ENCODE results near the gene CKAP5.
A peak's percentile ranks its signal among the peaks of the same experiment; 100 is the strongest.

The CKAP5 gene

DNA sequence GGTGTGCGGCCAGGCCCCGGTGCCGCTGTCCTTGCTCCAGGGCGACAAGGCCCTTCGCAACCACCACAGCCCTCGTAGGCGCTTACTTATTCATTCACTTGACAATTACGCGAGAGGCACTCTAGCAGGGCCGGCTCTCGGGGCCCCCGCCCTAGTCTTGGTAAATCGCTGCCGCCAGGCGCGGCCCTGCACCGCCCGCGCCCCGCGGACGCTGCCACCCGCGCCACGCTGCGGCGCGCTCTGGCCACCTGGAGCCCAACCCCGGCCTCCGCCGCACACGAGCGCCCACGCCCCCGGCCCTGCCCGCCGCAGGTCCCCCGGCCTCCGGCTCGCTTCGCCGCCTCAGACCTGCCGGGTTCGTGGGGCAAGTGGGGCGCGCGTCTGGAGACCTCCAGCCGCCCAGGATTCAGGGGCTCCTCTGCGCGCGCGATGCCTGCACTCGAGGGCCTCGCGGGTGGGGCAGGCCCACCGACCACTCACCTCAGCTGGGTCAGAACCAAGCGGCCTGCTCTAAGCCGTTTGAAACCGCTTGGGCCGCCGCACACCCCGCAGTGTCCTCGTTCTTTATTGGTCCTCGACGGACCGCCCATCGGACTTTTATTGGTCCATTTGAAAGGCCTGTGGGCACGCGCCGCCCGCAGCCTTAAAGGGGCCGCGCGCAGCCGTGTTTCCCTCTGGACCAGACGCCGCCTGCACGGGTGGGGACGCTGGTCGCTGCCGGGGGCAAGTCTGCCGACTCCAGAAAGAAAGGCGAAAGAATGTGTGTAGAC is at the start of gene CKAP5:
TSS of gene CKAP5 (minus strand) at position 541 of the 770 bp plus-strand sequence. CDS start 25,049 bp downstream, outside the sequence.
- DNase-seq (ENCODE audit: low read depth in 2 of 2), result peak; percentile 62 to 70

DNA sequence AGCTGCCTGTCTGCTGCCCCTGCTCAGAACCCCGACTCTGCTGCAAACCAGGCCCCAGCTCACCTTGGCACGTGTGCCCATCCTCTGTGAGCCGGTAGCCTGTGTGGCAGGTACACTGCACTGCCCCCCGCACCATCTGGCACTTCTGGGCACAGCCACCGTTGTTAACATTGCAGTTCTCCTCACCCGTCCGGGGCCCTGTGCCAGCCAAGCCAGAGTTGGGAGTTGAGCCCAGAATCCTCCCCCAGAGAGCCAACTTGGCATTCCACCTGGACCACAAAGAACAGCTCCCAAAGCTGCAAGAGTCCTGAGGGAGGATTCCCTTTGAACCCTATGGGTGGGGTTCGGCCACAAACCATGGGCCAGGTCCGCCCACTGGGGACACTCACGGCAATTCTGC is 49.7 kb upstream of the CKAP5 start:
- DNase-seq (ENCODE audit: low read depth in 2 of 2), result no peak

DNA sequence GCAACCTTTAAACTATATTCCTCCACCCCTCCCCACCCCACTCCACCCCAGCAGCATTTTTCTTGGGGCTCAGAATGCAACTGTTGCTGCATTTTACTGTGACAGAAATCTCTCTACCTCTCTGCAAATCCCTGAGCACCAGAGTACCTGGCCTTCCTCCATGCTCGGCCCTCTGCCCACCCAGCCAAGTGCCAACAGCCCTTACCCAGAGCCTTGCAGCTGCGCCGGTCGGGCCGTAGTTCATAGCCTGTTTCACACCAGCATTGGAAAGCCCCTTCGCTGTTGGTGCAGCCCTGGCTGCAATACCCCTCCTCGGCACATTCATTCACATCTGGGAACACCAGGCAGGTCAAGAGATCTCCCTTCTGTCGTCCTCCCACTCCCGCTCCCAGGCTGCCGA is 48.9 kb upstream of the CKAP5 start:
- DNase-seq (ENCODE audit: low read depth in 2 of 2), result no peak

DNA sequence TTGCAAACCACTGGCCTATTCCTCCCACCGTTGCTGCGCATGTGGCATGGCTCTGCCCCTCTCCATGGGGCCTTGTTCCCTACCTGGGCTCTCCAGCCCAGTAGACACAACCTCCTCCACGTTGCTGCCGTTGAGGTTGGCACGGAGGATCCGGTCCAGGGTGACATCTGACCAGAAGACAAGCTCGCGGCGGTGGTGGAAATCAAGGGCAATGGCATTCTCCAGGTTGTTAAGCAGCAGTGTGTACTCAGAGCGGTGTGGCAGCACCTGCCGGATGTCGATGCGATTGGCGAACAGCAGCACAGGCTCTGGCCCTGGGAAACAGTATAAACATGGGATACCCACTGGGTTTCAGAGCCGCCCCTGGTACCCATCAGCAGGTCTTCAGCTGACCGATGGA is 48.4 kb upstream of the CKAP5 start:
- DNase-seq (ENCODE audit: low read depth in 2 of 2), result no peak

DNA sequence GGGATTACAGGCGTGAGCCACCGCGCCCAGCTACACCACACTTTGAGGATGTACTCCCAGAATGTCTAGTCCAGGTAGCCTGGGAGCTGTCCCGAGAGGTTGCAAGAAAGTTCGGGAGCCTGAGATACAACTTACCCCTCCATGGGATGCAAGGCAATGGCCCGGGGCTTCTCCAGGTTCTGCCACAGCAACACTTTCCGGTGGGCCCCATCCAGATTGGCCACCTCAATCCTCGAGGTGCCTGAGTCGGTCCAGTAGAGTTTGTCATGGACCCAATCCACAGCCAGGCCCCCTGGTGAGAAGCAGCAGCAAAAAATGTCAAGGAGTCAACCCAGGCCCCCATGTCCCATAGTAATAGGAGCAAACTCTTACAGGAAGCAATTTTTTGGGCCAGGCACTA is 46.8 kb upstream of the CKAP5 start:
- DNase-seq (ENCODE audit: low read depth in 2 of 2), result no peak

DNA sequence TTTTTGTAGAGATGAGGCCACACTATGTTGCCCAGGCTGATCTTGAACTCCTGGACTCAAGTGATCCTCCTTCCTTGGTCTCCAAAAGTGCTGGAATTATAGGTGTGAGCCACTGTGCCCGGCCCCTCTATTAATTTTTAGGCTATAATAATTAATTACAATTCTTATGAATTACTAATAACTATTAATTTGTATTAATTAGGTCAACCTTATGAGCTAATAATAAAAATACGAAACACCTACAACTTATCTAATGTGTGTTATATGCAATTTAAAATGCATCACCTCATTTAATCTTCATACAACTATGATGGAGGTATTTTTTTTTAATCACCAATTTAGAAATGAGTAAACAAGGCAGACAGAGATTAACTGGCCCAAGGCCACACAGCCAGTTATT is 46.0 kb upstream of the CKAP5 start:
- DNase-seq (ENCODE audit: low read depth in 2 of 2), result no peak

DNA sequence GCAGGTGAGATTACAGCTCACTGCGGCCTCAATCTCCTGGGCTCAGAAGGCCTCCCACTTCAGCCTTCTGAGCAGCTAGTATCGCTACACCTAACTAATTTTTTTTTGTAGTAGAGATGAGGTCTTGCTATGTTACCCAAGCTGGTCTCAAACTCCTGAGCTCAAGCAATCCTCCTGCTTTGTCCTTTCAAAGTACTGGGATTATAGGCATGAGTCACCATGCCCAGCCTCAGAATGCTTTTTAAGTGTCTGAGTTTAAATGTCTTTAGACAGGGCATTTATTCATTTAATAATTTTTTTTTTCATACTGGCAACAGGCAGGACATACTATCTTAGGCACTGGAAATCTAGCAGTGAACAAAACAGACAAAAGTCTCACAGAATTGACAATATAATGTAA is 44.6 kb upstream of the CKAP5 start:
- DNase-seq (ENCODE audit: low read depth in 2 of 2), result no peak

DNA sequence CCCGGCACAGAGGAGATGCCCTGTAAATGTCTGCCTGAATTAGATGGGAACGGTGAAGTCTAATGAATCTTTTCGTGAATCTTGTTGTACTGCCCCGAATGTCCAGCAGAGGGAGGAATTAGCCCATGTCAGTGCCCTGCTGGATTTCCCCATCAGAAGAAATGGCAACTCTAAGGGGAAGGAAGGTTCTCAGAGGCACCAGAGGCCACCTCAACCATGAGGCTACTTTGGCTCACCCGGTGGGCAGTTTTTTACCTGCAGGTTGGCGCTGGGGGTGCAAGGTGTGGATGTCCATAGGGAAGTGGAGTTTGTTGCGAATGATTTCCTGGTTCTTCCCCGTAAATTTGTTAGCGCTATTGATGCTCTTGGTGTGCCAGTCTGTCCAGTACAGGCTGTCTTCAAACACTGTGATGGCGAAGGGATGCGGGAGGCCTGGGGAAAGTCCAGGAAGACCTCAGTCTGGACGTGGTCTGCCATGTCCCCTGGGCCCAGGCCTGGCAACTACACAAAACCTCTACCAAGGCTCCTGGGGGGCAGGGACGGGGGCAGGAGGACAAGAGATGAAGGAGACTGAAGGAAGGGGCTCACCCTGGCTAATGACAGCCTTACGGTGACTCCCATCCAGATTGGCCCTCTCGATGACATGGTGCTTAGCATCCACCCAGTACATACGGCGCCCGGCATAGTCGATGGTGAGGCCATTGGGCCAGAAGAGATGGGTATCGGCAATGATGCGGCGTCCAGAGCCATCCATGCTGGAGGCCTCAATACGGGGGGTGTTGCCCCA is 43.8 kb upstream of the CKAP5 start:
- DNase-seq (ENCODE audit: low read depth in 2 of 2), result peak; percentile 44 to 48

DNA sequence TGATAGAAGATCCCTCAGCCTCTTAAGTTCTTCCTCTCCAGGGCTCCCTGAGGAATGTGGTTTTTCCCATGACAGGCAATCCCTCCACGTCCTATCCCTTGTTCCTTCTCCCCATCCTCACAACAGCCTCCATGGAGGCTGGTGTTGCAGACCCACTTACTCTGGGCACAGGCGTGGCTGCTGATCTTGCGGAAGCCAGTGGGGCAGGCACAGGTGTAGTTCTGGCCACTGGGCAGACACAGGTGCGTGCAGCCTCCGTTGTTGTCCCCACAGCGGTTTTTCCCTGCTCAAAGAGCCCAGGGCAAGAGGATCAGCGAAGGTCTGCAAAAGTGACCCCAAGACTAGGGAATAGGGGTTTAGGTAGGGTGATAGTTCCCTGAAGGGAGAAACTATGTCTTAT is 43.2 kb upstream of the CKAP5 start:
- DNase-seq (ENCODE audit: low read depth in 2 of 2), result no peak

DNA sequence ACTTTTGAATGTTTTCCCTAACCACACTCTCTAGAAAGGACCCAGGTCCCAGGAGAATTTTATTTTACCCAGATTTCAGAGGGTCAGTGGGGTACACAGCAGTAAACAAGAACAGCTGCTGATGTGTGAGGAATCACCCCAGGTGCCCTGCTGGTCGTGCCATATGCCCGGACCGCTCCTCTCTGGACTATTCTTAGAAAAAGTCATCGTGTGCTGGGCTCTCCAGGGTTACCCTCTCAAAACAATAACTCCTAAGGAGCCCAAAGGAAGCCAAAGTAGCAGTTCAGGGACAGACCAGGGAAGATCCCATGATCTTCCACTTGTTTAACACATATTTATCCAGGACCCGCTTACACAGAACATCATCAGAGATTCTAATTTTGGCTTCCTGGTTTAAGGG is 42.6 kb upstream of the CKAP5 start:
- DNase-seq (ENCODE audit: low read depth in 2 of 2), result no peak

DNA sequence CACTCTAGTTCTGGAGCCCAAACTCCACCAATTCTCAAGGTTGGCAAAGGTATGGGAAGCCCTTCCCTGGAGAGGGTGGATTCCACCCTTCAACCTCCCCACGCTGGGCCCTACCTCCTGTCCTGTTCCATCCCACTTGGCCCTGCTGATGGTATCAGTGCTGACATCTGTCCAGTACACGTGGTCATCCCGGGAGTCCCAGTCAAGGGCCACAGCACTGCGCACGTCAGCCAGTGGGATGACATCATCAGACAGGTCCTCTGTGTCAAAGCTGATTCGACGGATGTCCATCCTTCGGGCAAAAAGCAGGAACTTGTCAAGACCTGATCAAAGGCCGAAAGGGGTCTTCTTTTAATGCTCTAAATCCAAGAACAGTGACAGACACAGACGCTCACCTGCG is 40.1 kb upstream of the CKAP5 start:
- DNase-seq (ENCODE audit: low read depth in 2 of 2), result no peak

DNA sequence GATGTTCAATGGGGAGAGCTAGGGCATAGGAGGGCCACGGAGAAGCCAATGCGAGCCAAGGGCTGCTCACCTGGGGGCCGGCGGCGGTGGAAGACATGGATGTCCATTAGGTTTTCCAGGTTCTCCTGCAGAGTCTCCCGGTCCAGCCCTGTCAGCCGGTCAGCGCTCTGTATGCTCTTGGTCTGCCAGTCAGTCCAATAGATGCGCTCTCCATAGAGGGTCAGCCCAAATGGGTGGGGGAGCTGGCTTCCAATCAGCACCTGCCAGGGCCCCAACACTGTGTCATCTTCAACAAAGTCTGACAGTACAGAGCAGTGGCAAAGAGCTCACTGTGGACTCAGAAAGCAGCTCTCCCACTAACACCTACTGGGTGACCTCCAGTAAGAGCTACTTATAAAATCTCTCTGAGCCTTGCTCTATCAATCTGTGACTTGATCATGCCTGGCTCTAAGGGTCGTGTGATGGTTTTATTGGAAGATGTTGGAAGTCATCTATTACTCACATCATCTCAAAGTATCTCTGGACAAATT is 33.0 kb upstream of the CKAP5 start:
- DNase-seq (ENCODE audit: low read depth in 2 of 2), result no peak

DNA sequence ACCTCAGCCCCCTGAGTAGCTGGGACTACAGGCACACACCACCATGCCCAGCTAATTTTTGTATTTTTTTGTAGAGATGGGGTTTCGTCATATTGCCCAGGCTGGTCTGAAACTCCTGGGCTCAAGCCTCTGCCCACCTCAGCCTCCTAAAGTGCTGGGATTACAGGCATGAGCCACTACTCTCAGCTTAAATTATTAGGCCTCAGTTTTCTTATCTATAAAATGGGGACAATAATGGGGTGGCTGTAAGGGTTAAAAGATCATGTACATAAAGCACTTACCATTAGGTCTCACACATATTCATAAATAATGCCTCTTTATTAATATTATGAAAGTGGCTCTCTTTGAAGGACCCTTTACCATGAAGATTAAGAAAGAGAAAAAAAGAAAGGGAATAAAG is 31.5 kb upstream of the CKAP5 start:
- no peak for DNase-seq (ENCODE audit: low read depth in 2 of 2)

DNA sequence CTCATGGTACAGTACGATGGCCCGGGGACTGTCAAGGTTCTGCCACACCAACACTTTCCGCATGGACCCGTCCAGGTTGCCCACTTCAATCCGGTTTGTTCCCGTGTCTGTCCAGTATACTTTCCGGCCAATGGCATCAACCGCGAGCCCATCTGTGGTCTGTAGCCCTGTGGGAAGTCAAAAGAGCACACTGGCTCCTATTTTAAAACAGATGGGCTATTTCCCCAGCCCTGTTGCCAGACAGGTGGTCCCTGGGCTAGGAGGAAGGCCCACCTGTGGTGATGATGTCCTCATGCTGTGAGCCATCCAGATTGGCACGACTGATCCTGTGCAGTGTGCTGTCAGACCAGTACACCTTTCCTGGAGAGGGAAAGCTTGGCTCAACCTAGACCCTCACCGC is 30.4 kb upstream of the CKAP5 start:
- DNase-seq (ENCODE audit: low read depth in 2 of 2), result no peak

DNA sequence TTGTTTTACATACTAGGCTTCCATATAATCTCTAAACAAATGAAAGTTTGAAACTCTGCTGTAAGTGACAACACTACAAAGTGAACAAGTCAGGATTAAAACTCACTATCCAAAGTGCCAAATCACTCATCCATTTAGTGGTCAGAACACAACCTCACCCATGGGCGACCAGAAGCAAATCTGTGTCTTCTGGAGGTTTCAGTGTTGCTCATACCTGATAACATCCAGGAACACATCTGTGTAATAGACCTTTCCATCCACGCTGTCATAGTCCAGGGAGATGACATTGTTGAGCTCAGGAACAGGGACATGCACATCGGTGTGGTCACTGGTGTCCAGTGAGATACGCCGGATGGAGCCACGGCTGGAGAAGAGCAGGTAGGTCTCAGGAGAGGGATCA is 28.5 kb upstream of the CKAP5 start:
- no peak for DNase-seq (ENCODE audit: low read depth in 2 of 2)

DNA sequence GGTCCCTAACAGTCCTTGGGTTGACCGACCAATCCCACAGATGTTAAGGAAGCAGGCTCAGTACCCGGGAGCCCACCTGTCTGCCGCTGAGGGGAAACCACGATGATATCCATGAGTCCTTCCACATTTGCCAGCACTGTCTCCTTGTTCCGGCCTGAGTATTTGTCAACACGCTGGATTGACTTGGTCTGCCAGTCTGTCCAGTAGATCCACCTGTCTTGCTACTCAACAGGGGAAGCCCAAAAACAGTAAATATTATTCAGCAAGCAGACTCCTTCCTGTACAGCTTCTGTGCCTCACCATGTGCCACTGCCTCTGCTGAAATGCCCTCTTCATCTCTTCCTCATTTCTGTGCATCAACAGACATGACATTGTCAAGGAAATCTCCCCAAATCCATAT is 22.8 kb upstream of the CKAP5 start:
- DNase-seq (ENCODE audit: low read depth in 2 of 2), result no peak

DNA sequence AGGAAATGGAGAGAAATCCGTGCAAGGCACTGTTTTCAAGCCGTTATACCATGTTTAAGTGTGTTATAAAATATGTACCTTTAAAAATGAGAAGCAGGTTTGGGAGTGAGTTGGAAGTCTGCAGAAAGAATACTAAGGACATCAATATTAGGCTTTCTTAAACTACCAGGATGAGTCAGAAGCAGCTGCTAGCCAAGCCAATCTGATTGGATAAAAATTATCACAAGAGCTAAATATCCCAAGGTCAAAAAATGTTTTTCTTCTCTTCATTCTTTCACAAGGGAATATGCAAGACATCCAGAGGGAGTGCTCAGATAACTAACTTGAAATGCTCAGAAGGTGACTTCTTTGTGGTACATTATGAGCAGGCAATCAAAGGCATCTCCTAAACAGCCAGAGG is 19.3 kb upstream of the CKAP5 start:
- peak; percentile 23 to 24 for DNase-seq (ENCODE audit: low read depth in 2 of 2)

DNA sequence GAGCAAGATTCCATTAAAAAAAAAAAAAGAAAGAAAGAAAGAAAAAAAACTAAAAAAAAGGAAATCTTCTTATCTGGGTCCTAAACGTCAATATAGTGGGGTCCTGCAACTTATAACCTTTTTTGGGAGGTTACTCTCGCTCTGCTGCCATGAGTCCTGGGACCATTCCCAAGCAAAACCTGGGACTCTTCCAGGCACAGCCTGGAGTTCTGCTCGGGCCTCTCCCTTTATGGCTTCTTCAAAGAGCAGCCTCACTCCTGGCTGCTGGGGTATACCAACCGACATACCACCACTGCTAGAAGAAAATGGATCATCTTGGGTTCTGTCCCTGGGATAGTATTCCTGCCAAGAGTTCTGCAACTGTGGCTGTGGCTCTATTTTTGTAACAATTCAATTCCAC is 14.1 kb upstream of the CKAP5 start:
- no peak for DNase-seq (ENCODE audit: low read depth in 2 of 2)

DNA sequence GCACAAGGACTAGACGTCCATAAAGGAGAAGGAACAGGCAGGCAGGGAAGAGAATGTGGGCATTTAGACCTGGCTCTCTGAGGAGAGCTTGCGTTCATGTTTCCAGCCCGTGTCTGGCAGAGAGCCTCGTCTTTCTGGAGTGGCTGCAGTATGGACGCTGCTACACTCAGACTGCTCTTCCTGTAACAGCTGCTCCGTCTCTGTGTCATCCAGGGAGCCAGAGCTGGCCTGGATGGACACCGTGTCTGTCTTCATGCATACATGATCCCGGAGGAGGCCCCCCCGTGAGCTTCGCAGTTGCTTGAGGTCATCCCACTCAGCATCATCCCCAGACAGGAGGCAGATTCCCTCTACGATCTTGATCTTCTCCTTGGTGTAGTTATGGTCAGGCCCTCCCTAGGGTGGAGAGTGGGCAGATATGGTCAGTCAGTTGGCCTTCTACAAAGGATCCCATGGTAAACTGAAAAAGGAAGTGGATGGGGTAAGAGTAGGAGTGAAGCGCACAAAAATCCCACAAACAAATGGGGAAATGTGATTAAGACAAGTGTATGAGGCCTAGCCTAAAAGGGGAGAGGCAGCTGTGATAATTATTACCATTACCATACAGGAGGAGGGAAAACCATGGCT is 13.0 kb upstream of the CKAP5 start:
- DNase-seq (ENCODE audit: low read depth in 2 of 2), result no peak

DNA sequence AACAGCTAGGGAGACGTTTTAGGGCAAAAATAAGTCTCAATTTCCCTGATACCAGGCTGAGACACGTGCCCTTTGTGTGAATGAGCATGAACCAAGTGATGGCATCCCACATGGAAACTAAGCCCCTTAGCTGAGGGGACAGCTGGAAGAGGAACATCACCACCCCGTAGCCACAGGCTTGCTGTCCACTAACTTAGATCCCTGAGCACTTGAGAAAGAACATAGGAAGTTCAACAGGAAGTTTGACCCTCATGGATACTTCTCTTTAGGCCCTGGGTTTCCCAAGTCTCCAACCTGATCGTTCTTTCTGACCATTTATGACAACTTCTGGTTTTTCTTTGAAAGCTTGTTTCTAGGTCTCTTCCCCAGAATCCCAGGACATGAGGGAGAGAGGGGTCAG is 11.6 kb upstream of the CKAP5 start:
- DNase-seq (ENCODE audit: low read depth in 2 of 2), result no peak

DNA sequence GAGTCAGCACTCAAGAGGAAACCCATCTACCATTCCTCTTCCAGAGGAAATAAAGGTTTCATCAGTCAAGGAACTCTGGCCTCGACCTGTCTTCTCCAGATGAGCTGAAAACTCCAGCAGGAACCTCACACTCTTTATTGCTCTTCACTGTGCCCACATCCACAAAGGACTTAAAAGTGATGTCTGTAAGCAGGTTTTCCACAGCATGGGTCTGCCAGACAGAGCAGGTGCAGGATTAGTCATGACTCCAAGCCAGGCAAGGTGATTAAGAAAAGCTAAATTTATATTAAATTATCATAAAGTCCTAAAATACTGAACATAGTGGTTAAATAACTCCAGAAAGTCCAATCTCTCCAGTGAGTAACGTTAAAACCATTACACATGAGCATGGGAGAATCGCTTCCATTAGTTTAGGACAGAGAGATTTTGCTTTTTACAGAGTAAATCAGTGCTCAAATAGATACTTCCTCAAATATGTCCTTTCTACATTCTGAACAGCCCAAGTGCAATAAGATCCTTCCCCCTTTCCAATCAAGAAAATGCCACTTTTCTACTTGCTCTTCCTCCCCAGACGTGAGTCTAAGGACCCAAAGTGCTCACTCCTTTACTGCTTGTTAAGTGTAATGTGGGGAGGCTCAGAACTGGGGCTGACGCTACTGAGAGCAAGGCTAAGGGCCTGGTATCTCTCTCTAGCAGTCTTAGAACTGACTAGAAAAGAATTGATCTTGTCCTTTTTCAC is 10.7 kb upstream of the CKAP5 start:
- no peak for DNase-seq (ENCODE audit: low read depth in 2 of 2)

DNA sequence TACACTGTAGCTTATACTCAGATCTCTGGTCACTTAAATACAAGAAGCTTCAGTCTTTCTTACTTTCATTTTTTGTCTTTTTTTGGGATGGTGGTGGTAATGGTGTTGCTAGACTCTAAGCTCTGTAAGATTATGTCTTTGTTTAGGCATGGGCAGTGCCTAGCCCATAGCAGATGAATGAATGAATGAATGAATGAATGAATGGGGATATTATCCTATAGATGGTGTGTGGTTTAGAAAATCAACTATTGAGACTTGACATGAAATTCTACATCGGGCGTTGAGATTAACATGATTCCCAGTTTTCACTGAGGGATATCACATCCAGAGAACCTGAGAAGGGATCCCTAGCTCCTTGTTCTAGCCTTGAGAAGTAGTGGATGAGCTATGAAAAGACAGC is 9.8 kb upstream of the CKAP5 start:
- DNase-seq (ENCODE audit: low read depth in 2 of 2), result no peak
